Peyer's patch (tissue), 4 donors: Measurements from ENCODE around the gene AP1B1. TPM values are rescaled to one million over a fixed set of nuclear protein-coding genes. Genes with fewer than 3 reads are reported as not detected.
A peak's percentile ranks its signal among the peaks of the same experiment; 100 is the strongest.

Experiments used
- DNase-seq, 3 donors: peaks; one replicate each; pipeline ENCODE4 v3.0.0-alpha.2; 2017 to 2019
- H3K27ac ChIP-seq, 4 donors: fragments of 200-600 bp; sonication (generic); one replicate each; pipeline ENCODE4 v1.5.1; 2016 to 2019
- H3K27me3 ChIP-seq, 2 donors: fragments of 200-600 bp; sonication (generic); one replicate each; pipeline ENCODE4 v1.5.1; 2019
- H3K36me3 ChIP-seq, 3 donors: fragments of 200-600 bp; sonication (generic); one replicate each; pipeline ENCODE4 v1.5.1; 2016 to 2019
- H3K4me1 ChIP-seq, 4 donors: fragments of 200-600 bp; sonication (generic); one replicate each; pipeline ENCODE4 v1.5.1; 2016 to 2019
- H3K4me3 ChIP-seq, 4 donors: fragments of 200-600 bp; sonication (generic); 1 replicate in 3 of 4; 2 replicates in 1 of 4; pipeline ENCODE4 v1.5.1; 2016 to 2019; ENCODE audit warnings: mild to moderate bottlenecking in 1 of 4
- H3K9me3 ChIP-seq, 4 donors: fragments of 200-600 bp; sonication (generic); one replicate each; pipeline ENCODE4 v1.5.1; 2016 to 2019; ENCODE audit warnings: mild to moderate bottlenecking in 1 of 4
- CTCF ChIP-seq, 6 experiments: fragments of 450-650 bp in 4 of 6; fragments of 200-600 bp in 2 of 6; sonication (generic) in 1 of 6; IDR thresholded peaks; one replicate each; pipeline ENCODE4 v1.5.1; 2017 to 2019; ENCODE audit warnings: antibody characterized with exemption in 6 of 6, mild to moderate bottlenecking in 3 of 6, moderate library complexity in 1 of 6
- POLR2A ChIP-seq, 2 donors: fragments of 450-650 bp; IDR thresholded peaks; one replicate each; pipeline ENCODE4 v1.5.1; 2017; ENCODE audit warnings: antibody characterized with exemption in 2 of 2, mild to moderate bottlenecking in 2 of 2, moderate library complexity in 2 of 2
- total RNA-seq, 4 donors: library from RNA; depleted of rRNA; stranded (reverse); fragments of >200 nt; gene quantifications; one replicate each; pipeline ENCODE4 v1.1.0, GENCODE V29; 2016

Gene AP1B1
- total RNA-seq, 4 donors from 2014 or later: 109 to 135 (median 124) TPM

GRCh38 chr22:29325785-29326315 is 62.5 kb downstream of the AP1B1 start:
- H3K27ac ChIP-seq: no peak overlapping the region
- H3K9me3 ChIP-seq: no peaks in the 10 kb centered on the region
- no peak for DNase-seq
- H3K4me1 ChIP-seq: no peaks in the 10 kb centered on the region
- H3K36me3 ChIP-seq: peaks cover 0 to 46% (median 0%) of the 10 kb centered on the region in 3 donors
- TF ChIP-seq CTCF (IDR thresholded peaks at IDR 0.05): no peak
- no peak for TF ChIP-seq POLR2A (IDR thresholded peaks at IDR 0.05)
- H3K4me3 ChIP-seq: no peak overlapping the region
- H3K27me3 ChIP-seq: no peaks in the 10 kb centered on the region

GRCh38 chr22:29325356-29325755 is 63.0 kb downstream of the AP1B1 start:
- Histone ChIP-seq H3K4me3 (no peak overlapping the region), H3K36me3 (peaks cover 0 to 41% (median 0%) of the 10 kb centered on the region in 3 donors), H3K4me1 (no peaks in the 10 kb centered on the region), H3K27me3 (no peaks in the 10 kb centered on the region), H3K27ac (no peak overlapping the region), H3K9me3 (no peaks in the 10 kb centered on the region)
- TF ChIP-seq POLR2A (IDR thresholded peaks at IDR 0.05) (no peak), CTCF (IDR thresholded peaks at IDR 0.05) (no peak)
- no peak for DNase-seq

GRCh38 chr22:29323641-29324040 is 64.7 kb downstream of the AP1B1 start:
- TF ChIP-seq CTCF (IDR thresholded peaks at IDR 0.05): no peak
- TF ChIP-seq POLR2A (IDR thresholded peaks at IDR 0.05): no peak
- H3K36me3 ChIP-seq: peaks cover 0 to 23% (median 0%) of the 10 kb centered on the region in 3 donors
- no peaks in the 10 kb centered on the region for H3K9me3 ChIP-seq
- no peak for DNase-seq
- H3K4me3 ChIP-seq: no peak overlapping the region
- no peaks in the 10 kb centered on the region for H3K27me3 ChIP-seq
- no peak overlapping the region for H3K27ac ChIP-seq
- H3K4me1 ChIP-seq: no peaks in the 10 kb centered on the region

- Histone ChIP-seq H3K36me3 (no peaks in the 10 kb centered on the region), H3K4me1 (peaks cover 0 to 4% (median under 1%) of the 10 kb centered on the region in 4 donors), H3K27me3 (peaks cover 0 to 7% of the 10 kb centered on the region in 2 donors), H3K4me3 (no peak overlapping the region), H3K27ac (no peak overlapping the region), H3K9me3 (no peaks in the 10 kb centered on the region)
- DNase-seq: no peak
- TF ChIP-seq CTCF (IDR thresholded peaks at IDR 0.05) (peak in 1 of 6 experiments; percentile 7), POLR2A (IDR thresholded peaks at IDR 0.05) (no peak)
Measured at GRCh38 chr22:29320546-29320945, 67.8 kb downstream of the AP1B1 start.

GRCh38 chr22:29319072-29319471 is 69.3 kb downstream of the AP1B1 start:
- TF ChIP-seq POLR2A (IDR thresholded peaks at IDR 0.05) (no peak), CTCF (IDR thresholded peaks at IDR 0.05) (no peak)
- Histone ChIP-seq H3K4me1 (peaks cover 0 to 19% (median 6%) of the 10 kb centered on the region in 4 donors), H3K27ac (no peak overlapping the region), H3K27me3 (peaks cover 0 to 19% of the 10 kb centered on the region in 2 donors), H3K4me3 (no peak overlapping the region), H3K9me3 (no peaks in the 10 kb centered on the region), H3K36me3 (no peaks in the 10 kb centered on the region)
- DNase-seq: no peak
